ENCODE data around the gene SPATA33.

SPATA33 gene

DNA sequence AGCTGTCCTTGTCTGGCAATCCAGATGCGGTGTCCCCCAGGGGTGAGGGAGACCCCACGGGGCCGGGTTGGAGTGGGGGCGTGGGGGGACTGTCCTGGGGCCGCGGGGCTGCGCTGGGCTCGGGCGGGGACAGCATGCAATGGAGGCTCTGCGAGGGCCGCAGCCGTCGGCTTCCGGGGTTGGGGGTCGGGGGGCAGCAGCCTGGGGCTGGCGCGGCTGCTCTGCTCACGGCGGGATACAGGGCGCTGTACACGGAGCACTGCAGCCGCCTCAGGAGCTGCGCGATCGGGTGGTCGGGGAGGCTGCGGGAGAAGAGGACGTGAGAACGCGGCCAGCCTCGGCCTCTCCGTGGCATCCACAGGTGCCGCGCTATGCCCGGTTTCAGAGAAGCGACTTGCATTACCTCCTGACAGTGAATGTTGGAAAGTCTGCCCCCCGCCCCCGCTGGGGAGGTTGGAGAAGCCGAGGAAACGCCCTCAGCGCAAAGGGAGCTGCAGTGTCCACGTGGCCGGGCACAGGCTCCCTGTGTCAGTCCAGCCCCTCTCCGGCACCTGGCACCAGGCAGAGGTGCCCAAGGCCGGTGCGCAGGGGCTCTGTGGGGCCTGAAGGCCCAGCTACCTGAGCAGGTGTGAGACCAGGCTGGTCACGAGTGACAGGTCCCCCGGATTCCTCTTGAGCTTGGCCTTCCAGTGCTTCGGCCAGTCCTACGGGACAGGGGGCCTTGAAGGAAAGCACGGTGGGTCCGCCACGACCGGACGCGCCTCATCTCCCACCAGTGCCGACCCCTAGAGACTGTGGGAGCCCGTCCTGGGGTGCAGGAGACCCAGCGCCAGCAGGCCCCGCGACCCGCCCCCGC lies 53.3 kb downstream of the SPATA33 start:
- Histone ChIP-seq H3K36me3 (peaks cover 41% of the 10 kb centered on the region), H3K4me1 (ENCODE audit: control insufficient read depth in 1 of 2, insufficient read depth in 1 of 2, low read depth in 1 of 2, low read length in 1 of 2) (peaks cover 4 to 20% of the 10 kb centered on the region in 2 experiments), H3K27ac (no peak overlapping the region), H3K4me3 (ENCODE audit: low read depth in 1 of 2, low read length in 1 of 2) (no peak overlapping the region), H3K9me3 (no peaks in the 10 kb centered on the region), H3K27me3 (peaks cover 22% of the 10 kb centered on the region)
- TF ChIP-seq, protein P1, sequence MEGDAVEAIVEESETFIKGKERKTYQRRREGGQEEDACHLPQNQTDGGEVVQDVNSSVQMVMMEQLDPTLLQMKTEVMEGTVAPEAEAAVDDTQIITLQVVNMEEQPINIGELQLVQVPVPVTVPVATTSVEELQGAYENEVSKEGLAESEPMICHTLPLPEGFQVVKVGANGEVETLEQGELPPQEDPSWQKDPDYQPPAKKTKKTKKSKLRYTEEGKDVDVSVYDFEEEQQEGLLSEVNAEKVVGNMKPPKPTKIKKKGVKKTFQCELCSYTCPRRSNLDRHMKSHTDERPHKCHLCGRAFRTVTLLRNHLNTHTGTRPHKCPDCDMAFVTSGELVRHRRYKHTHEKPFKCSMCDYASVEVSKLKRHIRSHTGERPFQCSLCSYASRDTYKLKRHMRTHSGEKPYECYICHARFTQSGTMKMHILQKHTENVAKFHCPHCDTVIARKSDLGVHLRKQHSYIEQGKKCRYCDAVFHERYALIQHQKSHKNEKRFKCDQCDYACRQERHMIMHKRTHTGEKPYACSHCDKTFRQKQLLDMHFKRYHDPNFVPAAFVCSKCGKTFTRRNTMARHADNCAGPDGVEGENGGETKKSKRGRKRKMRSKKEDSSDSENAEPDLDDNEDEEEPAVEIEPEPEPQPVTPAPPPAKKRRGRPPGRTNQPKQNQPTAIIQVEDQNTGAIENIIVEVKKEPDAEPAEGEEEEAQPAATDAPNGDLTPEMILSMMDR (IDR thresholded peaks at IDR 0.05), result no peak

DNA sequence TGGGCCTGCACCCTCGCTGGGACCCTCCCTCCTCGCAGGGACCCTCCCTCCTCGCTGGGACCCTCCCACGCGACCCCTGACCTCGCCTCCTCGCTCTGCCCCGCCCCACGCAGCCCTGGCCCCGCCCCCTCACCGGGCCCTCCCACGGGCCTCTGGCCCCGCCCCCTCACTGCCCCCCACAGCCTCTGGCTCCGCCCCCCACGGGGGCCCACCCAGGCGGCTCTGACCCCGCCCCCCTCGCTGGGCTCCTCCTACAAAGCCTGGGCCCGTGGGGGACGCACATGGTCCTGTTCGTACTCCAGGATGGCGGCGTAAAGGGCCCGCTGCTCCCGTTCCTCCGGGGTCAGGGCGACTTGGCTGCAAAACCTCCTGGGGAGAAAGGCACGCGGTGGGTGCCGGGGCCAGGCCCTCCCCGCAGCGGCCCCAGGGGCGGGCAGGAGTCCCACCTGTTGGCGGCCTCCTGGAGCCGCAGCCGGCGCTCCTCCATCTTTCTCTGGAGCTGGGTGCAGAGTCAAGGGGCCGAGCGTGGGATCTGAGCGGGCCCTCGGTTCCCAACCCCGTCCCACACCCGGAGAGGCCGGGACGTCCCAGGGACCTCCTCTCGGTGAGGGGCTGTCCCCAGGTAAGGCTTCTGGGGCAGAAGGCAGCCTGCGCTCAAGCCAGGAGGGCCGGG lies 54.1 kb downstream of the SPATA33 start:
- peaks cover 45% of the 10 kb centered on the region for H3K36me3 ChIP-seq
- peaks cover 22% of the 10 kb centered on the region for H3K27me3 ChIP-seq
- peak overlapping the region; percentile 25 for H3K27ac ChIP-seq
- H3K4me1 ChIP-seq (ENCODE audit: control insufficient read depth in 1 of 2, insufficient read depth in 1 of 2, low read depth in 1 of 2, low read length in 1 of 2), result peaks cover 0 to 13% of the 10 kb centered on the region in 2 experiments
- H3K9me3 ChIP-seq, result no peaks in the 10 kb centered on the region
- TF ChIP-seq, protein P1 (IDR thresholded peaks at IDR 0.05), result no peak
- H3K4me3 ChIP-seq (ENCODE audit: low read depth in 1 of 2, low read length in 1 of 2), result no peak overlapping the region

DNA sequence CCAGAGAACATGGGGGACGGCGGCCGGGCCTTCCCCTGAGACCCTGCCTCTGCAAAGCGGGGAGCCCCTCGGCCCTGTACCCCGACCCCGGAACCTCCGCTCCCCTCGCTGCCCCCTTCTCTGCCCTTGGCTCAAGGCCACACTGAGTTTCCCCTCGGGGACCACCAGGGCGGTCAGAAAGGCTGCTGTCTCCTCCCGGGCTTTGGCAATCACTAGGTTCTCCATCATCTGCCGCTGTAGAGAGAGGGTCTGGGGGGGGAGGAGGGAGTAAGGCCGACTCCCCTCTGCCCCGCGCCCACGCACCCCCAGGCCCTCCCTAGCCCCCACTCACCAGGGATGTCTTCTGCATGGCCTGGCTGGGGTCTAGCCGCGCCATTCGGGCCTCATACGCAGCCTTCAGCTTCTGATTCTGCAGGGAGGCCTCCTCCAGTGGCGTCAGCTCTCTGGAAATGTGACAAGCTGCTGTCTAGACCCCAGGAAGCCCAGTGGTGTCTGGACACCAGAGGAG lies 54.7 kb downstream of the SPATA33 start:
- peaks cover 42% of the 10 kb centered on the region for H3K36me3 ChIP-seq
- H3K9me3 ChIP-seq, result no peaks in the 10 kb centered on the region
- H3K27me3 ChIP-seq, result peaks cover 22% of the 10 kb centered on the region
- H3K4me3 ChIP-seq (ENCODE audit: low read depth in 1 of 2, low read length in 1 of 2), result no peak overlapping the region
- no peak overlapping the region for H3K27ac ChIP-seq
- H3K4me1 ChIP-seq (ENCODE audit: control insufficient read depth in 1 of 2, insufficient read depth in 1 of 2, low read depth in 1 of 2, low read length in 1 of 2), result peaks cover 0 to 13% of the 10 kb centered on the region in 2 experiments
- TF ChIP-seq, protein P1 (IDR thresholded peaks at IDR 0.05), result no peak

DNA sequence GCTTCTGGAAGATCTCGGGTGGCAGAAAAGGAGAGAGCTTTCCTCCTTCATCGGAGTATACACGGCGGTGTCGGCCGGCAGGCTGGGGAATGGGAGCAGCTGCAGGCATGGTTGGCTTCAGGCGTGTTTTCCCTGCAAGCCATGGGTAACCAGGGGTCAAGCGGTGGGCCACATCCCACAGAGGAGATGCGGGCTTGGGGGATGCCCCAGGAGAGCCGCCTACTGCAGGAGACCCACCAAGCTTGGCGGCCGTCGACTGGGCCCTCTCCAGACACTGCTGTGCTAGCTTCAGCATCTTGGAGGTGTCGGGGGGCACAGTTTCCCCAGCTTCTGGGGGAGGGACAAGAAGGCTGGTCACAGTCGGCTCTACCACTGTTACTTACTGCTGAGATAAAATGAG lies 58.9 kb downstream of the SPATA33 start:
- Histone ChIP-seq H3K27ac (no peak overlapping the region), H3K4me3 (ENCODE audit: low read depth in 1 of 2, low read length in 1 of 2) (no peak overlapping the region)
- TF ChIP-seq, protein P1 (IDR thresholded peaks at IDR 0.05), result no peak

DNA sequence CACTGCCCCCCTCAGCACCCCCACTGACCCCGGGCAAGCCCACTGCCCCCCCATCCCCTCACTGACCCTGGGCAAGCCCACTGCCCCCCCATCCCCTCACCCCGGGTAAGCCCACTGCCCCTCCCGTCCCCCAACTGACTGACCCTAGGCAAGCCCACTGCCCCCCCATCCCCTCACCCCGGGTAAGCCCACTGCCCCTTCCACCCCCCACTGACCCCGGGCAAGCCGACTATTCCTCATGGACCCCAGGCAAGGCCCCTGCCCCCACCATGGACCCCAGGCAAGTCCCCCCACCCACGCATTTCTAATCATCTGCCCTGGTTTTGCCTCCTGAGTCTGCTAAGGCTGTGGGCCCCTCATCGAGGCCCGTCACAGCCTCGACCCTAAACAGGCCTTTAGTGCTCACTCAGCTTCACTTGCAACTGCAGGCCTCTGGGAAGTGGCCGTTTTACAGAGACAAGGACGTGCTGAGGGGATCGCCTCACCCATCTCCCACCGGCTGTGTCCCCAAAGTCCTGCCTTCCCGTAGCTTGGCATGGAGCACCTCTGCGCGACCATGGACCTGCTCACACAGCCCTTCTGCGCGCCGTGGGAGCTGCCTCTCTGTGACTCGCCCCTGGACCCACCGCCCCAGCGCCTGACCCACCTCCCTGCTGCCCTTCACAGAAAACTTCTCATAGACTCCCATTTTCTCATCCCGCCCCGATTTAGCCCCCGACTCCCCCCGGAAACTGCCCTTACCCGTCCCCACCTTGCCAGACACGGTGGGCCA lies 59.5 kb downstream of the SPATA33 start:
- Histone ChIP-seq H3K9me3 (no peaks in the 10 kb centered on the region), H3K4me1 (ENCODE audit: control insufficient read depth in 1 of 2, insufficient read depth in 1 of 2, low read depth in 1 of 2, low read length in 1 of 2) (peaks cover 28 to 33% of the 10 kb centered on the region in 2 experiments), H3K36me3 (peaks cover 4% of the 10 kb centered on the region), H3K27me3 (peaks cover 14% of the 10 kb centered on the region), H3K4me3 (ENCODE audit: low read depth in 1 of 2, low read length in 1 of 2) (no peak overlapping the region), H3K27ac (no peak overlapping the region)
- TF ChIP-seq, protein P1 (IDR thresholded peaks at IDR 0.05), result no peak

More for the DNA sequence above, 58.9 kb downstream of the SPATA33 start:
- Histone ChIP-seq H3K4me1 (ENCODE audit: control insufficient read depth in 1 of 2, insufficient read depth in 1 of 2, low read depth in 1 of 2, low read length in 1 of 2) (peaks cover 27 to 39% of the 10 kb centered on the region in 2 experiments), H3K36me3 (peaks cover 4% of the 10 kb centered on the region), H3K9me3 (no peaks in the 10 kb centered on the region), H3K27me3 (peaks cover 20% of the 10 kb centered on the region)
